ENCODE measurements around the gene DPH2.

- TF ChIP-seq HMGXB4 (CRISPR knock-in tag; IDR thresholded peaks at IDR 0.05) = no peak
- no peak for TF ChIP-seq CTCF (IDR thresholded peaks at IDR 0.05)
- TF ChIP-seq SP1 (CRISPR knock-in tag; conservative IDR thresholded peaks at IDR 0.05) = no peak
- TF ChIP-seq ATF6 (CRISPR knock-in tag; IDR thresholded peaks at IDR 0.05) = no peak
- no peak for TF ChIP-seq CBFB (CRISPR knock-in tag; IDR thresholded peaks at IDR 0.05; ENCODE audit: low read depth)
- no peak for TF ChIP-seq SOX15 (CRISPR knock-in tag; IDR thresholded peaks at IDR 0.05)
- TF ChIP-seq ZNF232 (CRISPR knock-in tag; IDR thresholded peaks at IDR 0.05) = no peak
Observed at GRCh38 chr1:43983253-43983899, 13.6 kb downstream of the DPH2 start.

Data from WTC11 (cell line).